WTC11 (cell line): Measurements from ENCODE around the gene GPR151.

Source experiments
- CREB1 ChIP-seq: sonication (generic); formaldehyde crosslinking; IDR thresholded peaks from 2 replicates; pipeline ENCODE4 v1.8.0; 2023; ENCODE audit warnings: mild to moderate bottlenecking, missing genetic modification reagents
- CTCF ChIP-seq: fragments of 200-600 bp; IDR thresholded peaks from 2 replicates; pipeline ENCODE4 v1.8.0; 2022; ENCODE audit warnings: antibody characterized with exemption
- HMGA2 ChIP-seq: fragments of 250-450 bp; sonication (Bioruptor Pico); IDR thresholded peaks from 2 replicates; pipeline ENCODE4 v1.4.0; 2021; ENCODE audit warnings: mild to moderate bottlenecking, moderate library complexity
- JUN ChIP-seq: sonication (generic); formaldehyde crosslinking; IDR thresholded peaks from 2 replicates; pipeline ENCODE4 v1.8.0; 2023; ENCODE audit warnings: mild to moderate bottlenecking, missing genetic modification reagents
- MAX ChIP-seq: sonication (generic); formaldehyde crosslinking; IDR thresholded peaks from 2 replicates; pipeline ENCODE4 v1.8.0; 2022; ENCODE audit warnings: mild to moderate bottlenecking, missing genetic modification reagents
- ZNF512 ChIP-seq: sonication (generic); formaldehyde crosslinking; IDR thresholded peaks from 2 replicates; pipeline ENCODE4 v1.8.1; 2022; ENCODE audit warnings: missing genetic modification reagents, borderline replicate concordance

GRCh38 chr5:146561711-146562110 lies 45.7 kb upstream of the GPR151 start:
- no peak for TF ChIP-seq ZNF512 (CRISPR knock-in tag)
- no peak for TF ChIP-seq CTCF
- no peak for TF ChIP-seq CREB1
- no peak for TF ChIP-seq HMGA2
- no peak for TF ChIP-seq MAX (CRISPR knock-in tag)
- TF ChIP-seq JUN (CRISPR knock-in tag): no peak
